GM12878 (cell line): ENCODE results near the gene SVIL. TPM values are rescaled to one million over a fixed set of nuclear protein-coding genes. Genes with fewer than 3 reads are reported as not detected.

ENCODE experiments used
- ATAC-seq: fragments of 200-7000 bp; cut with Tn5 transposase; 3 replicates; pipeline ENCODE4 v1.9.1; 2020; ENCODE audit warnings: mild to moderate bottlenecking, moderate library complexity
- BruUV-seq: library from RNA; stranded (reverse); fragments of 400-500 nt; replicated peaks from 2 replicates; lab custom pipeline; 2021; lab: Mats Ljungman, UMichigan
- CTCF ChIA-PET: fragments of 300-600 bp; sonication (Branson Sonifier 250); formaldehyde crosslinking; extraction: SDS; loops from one replicate; lab custom pipeline; 2021; ENCODE audit warnings: inconsistent platforms; lab: Yijun Ruan, JAX
- POLR2A ChIA-PET: fragments of 350-600 bp; formaldehyde crosslinking; extraction: SDS; loops from one replicate; lab custom pipeline; 2021; ENCODE audit warnings: inconsistent platforms; lab: Charles Lee
- RAD21 ChIA-PET: fragments of 300-600 bp; sonication (Branson Sonifier 250); formaldehyde crosslinking; loops from one replicate; lab custom pipeline; 2023; ENCODE audit warnings: antibody characterized with exemption; ENCODE audit not compliant: unreplicated experiment; lab: Charles Lee
- SMC1A ChIA-PET: fragments of 300-600 bp; sonication (Branson Sonifier 250); formaldehyde crosslinking; loops from one replicate; lab custom pipeline; 2023; ENCODE audit not compliant: unreplicated experiment, uncharacterized antibody; lab: Charles Lee
- DNase-seq: peaks from one replicate; pipeline ENCODE4 v3.0.0-alpha.2; 2011; ENCODE audit warnings: low read depth, low spot score
- FAIRE-seq: peaks from 3 replicates; lab custom pipeline; 2011; peaks lifted over from hg19 to GRCh38; lab: Jason Lieb, UNC
- H2AFZ ChIP-seq: 2 replicates; pipeline ENCODE4 v1.6.0; 2011; ENCODE audit warnings: low read depth, low read length, control low read depth; ENCODE audit not compliant: control insufficient read depth
- H3K27ac ChIP-seq: 2 replicates; pipeline ENCODE4 v1.5.1; 2011; ENCODE audit warnings: control low read depth; ENCODE audit not compliant: control insufficient read depth, insufficient read depth
- H3K27me3 ChIP-seq, 2 experiments: replicated peaks in 1 of 2; 2 replicates each; pipeline versions ENCODE4 v1.6.0 to v1.6.1; 2011; ENCODE audit warnings: low read length in 1 of 2; ENCODE audit not compliant: control insufficient read depth in 2 of 2, insufficient read depth in 2 of 2
- H3K36me3 ChIP-seq, 2 experiments: 2 replicates each; pipeline ENCODE4 v1.5.1; 2011; ENCODE audit warnings: low read length in 1 of 2; ENCODE audit not compliant: control insufficient read depth in 2 of 2, insufficient read depth in 2 of 2
- H3K4me1 ChIP-seq: 2 replicates; pipeline ENCODE4 v1.6.1; 2011; ENCODE audit warnings: mild to moderate bottlenecking, low read length, moderate library complexity, mixed read lengths; ENCODE audit not compliant: control insufficient read depth, insufficient read depth
- H3K4me2 ChIP-seq: 2 replicates; pipeline ENCODE4 v1.6.0; 2011; ENCODE audit warnings: control low read depth; ENCODE audit not compliant: control insufficient read depth, insufficient read depth
- H3K4me3 ChIP-seq: fragments of 200-600 bp; sonication (generic); 2 replicates; pipeline ENCODE4 v1.5.1; 2016
- H3K79me2 ChIP-seq: 2 replicates; pipeline ENCODE4 v1.6.0; 2011; ENCODE audit warnings: low read length; ENCODE audit not compliant: control insufficient read depth, insufficient read depth
- H3K9ac ChIP-seq: 2 replicates; pipeline ENCODE4 v1.8.0; 2011; ENCODE audit warnings: low read length, control low read depth, mixed read lengths; ENCODE audit not compliant: control insufficient read depth, insufficient read depth
- H3K9me3 ChIP-seq: replicated peaks from 3 replicates; pipeline ENCODE4 v1.5.1; 2011; ENCODE audit warnings: mild to moderate bottlenecking, low read length; ENCODE audit not compliant: control insufficient read depth, insufficient read depth
- H4K20me1 ChIP-seq: 2 replicates; pipeline ENCODE4 v1.6.0; 2011; ENCODE audit not compliant: control insufficient read depth, insufficient read depth
- BACH1 ChIP-seq: fragments of 450-650 bp; IDR thresholded peaks from 2 replicates; pipeline ENCODE4 v1.6.1; 2017; ENCODE audit warnings: mild to moderate bottlenecking, borderline replicate concordance
- ELK1 ChIP-seq: IDR thresholded peaks from 2 replicates; pipeline ENCODE4 v1.6.1; 2012; ENCODE audit warnings: low read depth, low read length, improper control_type of control experiment
- FOS ChIP-seq: IDR thresholded peaks from 3 replicates; pipeline ENCODE4 v1.6.1; 2011; ENCODE audit warnings: borderline replicate concordance; ENCODE audit not compliant: insufficient read length; ENCODE audit errors: extremely low read depth
- GATAD2B ChIP-seq: fragments of 450-650 bp; conservative IDR thresholded peaks from 2 replicates; pipeline ENCODE4 v1.6.1; 2017; ENCODE audit warnings: low read depth, mild to moderate bottlenecking, moderate library complexity
- IRF3 ChIP-seq: fragments of 450-650 bp; IDR thresholded peaks from 2 replicates; pipeline ENCODE4 v1.6.1; 2014; ENCODE audit warnings: mild to moderate bottlenecking
- JUNB ChIP-seq: IDR thresholded peaks from 2 replicates; pipeline ENCODE4 v1.6.1; 2016; ENCODE audit warnings: antibody characterized with exemption, mild to moderate bottlenecking
- MLLT1 ChIP-seq: fragments of 450-650 bp; IDR thresholded peaks from 2 replicates; pipeline ENCODE4 v1.6.1; 2016; ENCODE audit warnings: mild to moderate bottlenecking
- PAX8 ChIP-seq: fragments of 450-650 bp; IDR thresholded peaks from 2 replicates; pipeline ENCODE4 v1.6.1; 2017; ENCODE audit warnings: mild to moderate bottlenecking, moderate library complexity
- SIN3A ChIP-seq: IDR thresholded peaks from 2 replicates; pipeline ENCODE4 v1.6.1; 2012; ENCODE audit warnings: low read depth, low read length, improper control_type of control experiment
- SIX5 ChIP-seq: IDR thresholded peaks from 2 replicates; pipeline ENCODE4 v1.6.1; 2011; ENCODE audit warnings: mild to moderate bottlenecking, low read depth, low read length, moderate library complexity; ENCODE audit not compliant: severe bottlenecking
- SUPT20H ChIP-seq: IDR thresholded peaks from 2 replicates; pipeline ENCODE4 v1.6.1; 2011; ENCODE audit warnings: low read depth, mild to moderate bottlenecking, low read length, moderate library complexity, borderline replicate concordance; ENCODE audit not compliant: control insufficient read depth
- SUZ12 ChIP-seq: fragments of 200-600 bp; sonication (generic); IDR thresholded peaks from one replicate; pipeline ENCODE4 v1.6.1; 2018; ENCODE audit warnings: antibody characterized with exemption, mild to moderate bottlenecking; ENCODE audit not compliant: unreplicated experiment
- USF1 ChIP-seq: IDR thresholded peaks from 2 replicates; pipeline ENCODE4 v1.6.1; 2011; ENCODE audit warnings: borderline replicate concordance, low read depth, mild to moderate bottlenecking, moderate library complexity, mixed read lengths, low read length; ENCODE audit not compliant: insufficient read depth; ENCODE audit errors: extremely low read length
- WGBS: methylation state at CpG from one replicate; pipeline ENCODE4 v1.1.6; 2016; ENCODE audit warnings: low lambda C conversion rate; ENCODE audit not compliant: insufficient replicate concordance, insufficient coverage; ENCODE audit errors: missing lambda C conversion rate; 5-methylcytosine and 5-hydroxymethylcytosine counted together
- in situ Hi-C: fragments of 300-500 bp; cut with MboI; formaldehyde crosslinking; loops from 9 replicates; pipeline ENCODE4 v1.14.3; 2018; ENCODE audit warnings: mixed read lengths
- intact Hi-C: fragments of 100-400 bp; cut with micrococcal nuclease; formaldehyde crosslinking; loops from one replicate; pipeline ENCODE4 v1.14.2; 2022; ENCODE audit not compliant: unreplicated experiment
- polyA plus RNA-seq, 11 experiments: library from polyadenylated mRNA; depleted of rRNA in 4 of 11; unstranded in 6 of 11; stranded (reverse) in 5 of 11; fragments of >200 nt; fragmentation: Nextera tagmentation in 4 of 11; fragmentation: Illumina TruSeq in 1 of 11; extraction: Ambion mirVana in 4 of 11; extraction: Trizol in 1 of 11; gene quantifications; 1 replicate in 1 of 11; 2 replicates in 10 of 11; pipeline versions ENCODE4 v1.2.1 to v1.2.3, GENCODE V29; 2011 to 2016; ENCODE audit warnings: inconsistent platforms in 2 of 11, missing spikeins in 2 of 11, low read depth in 1 of 11
- total RNA-seq, 4 experiments: library from RNA; depleted of rRNA in 3 of 4; stranded (reverse); fragments of >200 nt in 3 of 4; fragmentation: Illumina TruSeq in 1 of 4; extraction: Trizol in 1 of 4; gene quantifications; 2 replicates each; pipeline versions ENCODE4 v1.2.1 to v1.2.3, GENCODE V29; 2013 to 2021

The SVIL gene
- total and polyA plus RNA-seq, 10 of the 15 experiments (the other 5 are each of a cell fraction or from before 2014, with no cell fraction given): 0.22 to 1.9 (median 0.87) TPM

GRCh38 chr10:29427667-29428066, 207.1 kb downstream of the SVIL start:
- no TSS peak for BruUV-seq
- Histone ChIP-seq H3K4me3 (no peak overlapping the region), H3K4me2 (no peak overlapping the region), H3K27ac (no peak overlapping the region), H3K27me3 (no peaks in the 10 kb centered on the region), H3K4me1 (no peaks in the 10 kb centered on the region), H3K9me3 (no peaks in the 10 kb centered on the region), H3K9ac (no peak overlapping the region), H3K79me2 (no peaks in the 10 kb centered on the region), H4K20me1 (no peaks in the 10 kb centered on the region), H3K36me3 (no peaks in the 10 kb centered on the region; a peak in 1 of 4 replicates), H2AFZ (no peak overlapping the region)
- no peak for ATAC-seq
- POLR2A ChIA-PET: no interaction called here
- in situ Hi-C loops (no loop called here), intact Hi-C loops (no loop called here)
- DNase-seq: no peak
- WGBS: 68% methylated on average over 2 of the region's 2 CpGs
- RAD21 ChIA-PET: no interaction called here
- CTCF ChIA-PET: interaction anchor here (1.4 kb wide), 1 partner anchor 50 kb away, joined by 3 read pairs; no protein-coding TSS in a partner anchor
- SMC1A ChIA-PET: no interaction called here
- TF ChIP-seq SUPT20H (no peak), SIX5 (no peak), MLLT1 (no peak), IRF3 (no peak)
- FAIRE-seq: no peak

GRCh38 chr10:29426420-29426819, 208.4 kb downstream of the SVIL start:
- no peaks in the 10 kb centered on the region for H3K27me3 ChIP-seq
- H3K36me3 ChIP-seq: peaks cover 0 to 6% of the 10 kb centered on the region in 2 experiments; a peak in 1 of 4 replicates
- ATAC-seq (no peak), DNase-seq (no peak), FAIRE-seq (no peak)
- H3K9me3 ChIP-seq: no peaks in the 10 kb centered on the region
- H2AFZ ChIP-seq: no peak overlapping the region
- SMC1A ChIA-PET: no interaction called here
- CTCF ChIA-PET: no interaction called here
- in situ Hi-C loops (no loop called here), intact Hi-C loops (no loop called here)
- H3K27ac ChIP-seq: no peak overlapping the region
- POLR2A ChIA-PET: no interaction called here
- TF ChIP-seq SIN3A (no peak), GATAD2B (no peak), ELK1 (no peak), PAX8 (no peak), JUNB (no peak), FOS (no peak), SUZ12 (no peak), USF1 (no peak), SUPT20H (no peak), BACH1 (no peak)
- BruUV-seq: no TSS peak
- RAD21 ChIA-PET: no interaction called here
- WGBS: 0% methylated on average over 1 of the region's 1 CpG
- H4K20me1 ChIP-seq: no peaks in the 10 kb centered on the region
- no peak overlapping the region for H3K4me2 ChIP-seq
- H3K79me2 ChIP-seq: no peaks in the 10 kb centered on the region
- no peak overlapping the region for H3K4me3 ChIP-seq
- H3K4me1 ChIP-seq: no peaks in the 10 kb centered on the region
- no peak overlapping the region for H3K9ac ChIP-seq
